ENCODE measurements around the gene SIGLEC10. TPM values are rescaled to one million over a fixed set of nuclear protein-coding genes. Genes with fewer than 3 reads are reported as not detected.

SIGLEC10 gene
- total and polyA plus RNA-seq, 9 of the 15 experiments (the other 6 are each of a cell fraction or from before 2014, with no cell fraction given): 0.10 to 1.8 (median 0.82) TPM

DNA sequence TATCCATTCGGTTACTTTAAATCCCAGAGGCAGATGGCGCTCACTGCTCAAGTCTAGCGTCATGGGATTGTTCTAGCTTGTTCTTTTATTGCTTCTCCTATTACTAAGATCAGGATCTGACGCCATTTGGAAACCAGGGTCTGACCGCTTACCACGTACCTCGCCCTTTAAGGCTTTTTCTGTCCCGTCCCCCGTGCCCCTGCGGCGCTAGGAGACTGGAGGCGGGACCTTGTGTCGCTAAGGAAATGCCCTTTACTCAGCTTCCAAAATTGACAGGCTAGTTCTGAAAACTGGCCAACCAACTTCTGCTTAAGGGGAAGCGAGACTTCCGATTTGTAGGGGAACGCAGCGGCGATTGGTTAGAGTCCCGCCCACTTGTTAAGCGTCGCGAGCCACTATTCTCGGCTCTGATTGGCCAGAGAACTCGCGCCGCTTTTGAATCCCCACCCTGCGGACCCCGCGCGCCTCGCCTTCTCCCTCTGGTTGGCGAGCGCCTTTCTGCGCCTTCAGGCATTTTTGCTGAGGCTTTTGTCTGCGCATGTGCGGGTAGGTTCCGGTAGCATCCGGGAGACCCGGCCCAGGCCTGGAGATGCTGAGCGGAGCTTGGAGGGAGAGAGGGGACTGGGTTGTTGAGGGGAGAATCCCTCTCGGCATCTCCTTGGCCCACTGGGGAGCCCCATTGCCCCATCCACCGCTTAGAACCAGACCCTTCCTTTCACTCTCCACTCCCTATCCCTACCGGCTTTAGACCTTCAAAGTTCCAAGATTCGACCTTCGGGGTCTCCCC, 23.2 kb downstream of the SIGLEC10 start (continued):
- TF ChIP-seq, protein P1, sequence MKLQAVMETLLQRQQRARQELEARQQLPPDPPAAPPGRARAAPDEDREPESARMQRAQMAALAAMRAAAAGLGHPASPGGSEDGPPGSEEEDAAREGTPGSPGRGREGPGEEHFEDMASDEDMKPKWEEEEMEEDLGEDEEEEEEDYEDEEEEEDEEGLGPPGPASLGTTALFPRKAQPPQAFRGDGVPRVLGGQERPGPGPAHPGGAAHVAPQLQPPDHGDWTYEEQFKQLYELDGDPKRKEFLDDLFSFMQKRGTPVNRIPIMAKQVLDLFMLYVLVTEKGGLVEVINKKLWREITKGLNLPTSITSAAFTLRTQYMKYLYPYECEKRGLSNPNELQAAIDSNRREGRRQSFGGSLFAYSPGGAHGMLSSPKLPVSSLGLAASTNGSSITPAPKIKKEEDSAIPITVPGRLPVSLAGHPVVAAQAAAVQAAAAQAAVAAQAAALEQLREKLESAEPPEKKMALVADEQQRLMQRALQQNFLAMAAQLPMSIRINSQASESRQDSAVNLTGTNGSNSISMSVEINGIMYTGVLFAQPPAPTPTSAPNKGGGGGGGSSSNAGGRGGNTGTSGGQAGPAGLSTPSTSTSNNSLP (IDR thresholded peaks at IDR 0.05; ENCODE audit: borderline replicate concordance, low read depth, low read length): peak; percentile 34; the same call in 1 of the 2 replicates
- TF ChIP-seq POLR2A (conservative IDR thresholded peaks at IDR 0.05) (peak; percentile 79), PYGO2 (tag; IDR thresholded peaks at IDR 0.05) (no peak), ZNF444 (CRISPR knock-in tag; IDR thresholded peaks at IDR 0.05) (no peak), ELF1 (tag; IDR thresholded peaks at IDR 0.05) (peak; percentile 93), NFIC (IDR thresholded peaks at IDR 0.05) (peak; percentile 25), MED1 (CRISPR knock-in tag; IDR thresholded peaks at IDR 0.05; ENCODE audit: borderline replicate concordance) (no peak), POLR2AphosphoS5 (IDR thresholded peaks at IDR 0.05; ENCODE audit: control insufficient read depth, insufficient read depth, low read depth, low read length) (peak; percentile 47; the same call in 1 of the 2 replicates), ZNF224 (CRISPR knock-in tag; IDR thresholded peaks at IDR 0.05) (no peak), SMAD1 (IDR thresholded peaks at IDR 0.05; ENCODE audit: low read depth, low read length, partially characterized antibody) (peak; percentile 49), ZNF75A (CRISPR knock-in tag; IDR thresholded peaks at IDR 0.05) (no peak), TCF7 (IDR thresholded peaks at IDR 0.05; ENCODE audit: borderline replicate concordance) (no peak)
- TF ChIP-seq, protein P2, sequence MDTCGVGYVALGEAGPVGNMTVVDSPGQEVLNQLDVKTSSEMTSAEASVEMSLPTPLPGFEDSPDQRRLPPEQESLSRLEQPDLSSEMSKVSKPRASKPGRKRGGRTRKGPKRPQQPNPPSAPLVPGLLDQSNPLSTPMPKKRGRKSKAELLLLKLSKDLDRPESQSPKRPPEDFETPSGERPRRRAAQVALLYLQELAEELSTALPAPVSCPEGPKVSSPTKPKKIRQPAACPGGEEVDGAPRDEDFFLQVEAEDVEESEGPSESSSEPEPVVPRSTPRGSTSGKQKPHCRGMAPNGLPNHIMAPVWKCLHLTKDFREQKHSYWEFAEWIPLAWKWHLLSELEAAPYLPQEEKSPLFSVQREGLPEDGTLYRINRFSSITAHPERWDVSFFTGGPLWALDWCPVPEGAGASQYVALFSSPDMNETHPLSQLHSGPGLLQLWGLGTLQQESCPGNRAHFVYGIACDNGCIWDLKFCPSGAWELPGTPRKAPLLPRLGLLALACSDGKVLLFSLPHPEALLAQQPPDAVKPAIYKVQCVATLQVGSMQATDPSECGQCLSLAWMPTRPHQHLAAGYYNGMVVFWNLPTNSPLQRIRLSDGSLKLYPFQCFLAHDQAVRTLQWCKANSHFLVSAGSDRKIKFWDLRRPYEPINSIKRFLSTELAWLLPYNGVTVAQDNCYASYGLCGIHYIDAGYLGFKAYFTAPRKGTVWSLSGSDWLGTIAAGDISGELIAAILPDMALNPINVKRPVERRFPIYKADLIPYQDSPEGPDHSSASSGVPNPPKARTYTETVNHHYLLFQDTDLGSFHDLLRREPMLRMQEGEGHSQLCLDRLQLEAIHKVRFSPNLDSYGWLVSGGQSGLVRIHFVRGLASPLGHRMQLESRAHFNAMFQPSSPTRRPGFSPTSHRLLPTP (IDR thresholded peaks at IDR 0.05; ENCODE audit: borderline replicate concordance, extremely low read depth, insufficient read length): no peak
- TF ChIP-seq, protein P3, sequence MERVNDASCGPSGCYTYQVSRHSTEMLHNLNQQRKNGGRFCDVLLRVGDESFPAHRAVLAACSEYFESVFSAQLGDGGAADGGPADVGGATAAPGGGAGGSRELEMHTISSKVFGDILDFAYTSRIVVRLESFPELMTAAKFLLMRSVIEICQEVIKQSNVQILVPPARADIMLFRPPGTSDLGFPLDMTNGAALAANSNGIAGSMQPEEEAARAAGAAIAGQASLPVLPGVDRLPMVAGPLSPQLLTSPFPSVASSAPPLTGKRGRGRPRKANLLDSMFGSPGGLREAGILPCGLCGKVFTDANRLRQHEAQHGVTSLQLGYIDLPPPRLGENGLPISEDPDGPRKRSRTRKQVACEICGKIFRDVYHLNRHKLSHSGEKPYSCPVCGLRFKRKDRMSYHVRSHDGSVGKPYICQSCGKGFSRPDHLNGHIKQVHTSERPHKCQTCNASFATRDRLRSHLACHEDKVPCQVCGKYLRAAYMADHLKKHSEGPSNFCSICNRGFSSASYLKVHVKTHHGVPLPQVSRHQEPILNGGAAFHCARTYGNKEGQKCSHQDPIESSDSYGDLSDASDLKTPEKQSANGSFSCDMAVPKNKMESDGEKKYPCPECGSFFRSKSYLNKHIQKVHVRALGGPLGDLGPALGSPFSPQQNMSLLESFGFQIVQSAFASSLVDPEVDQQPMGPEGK (CRISPR knock-in tag; IDR thresholded peaks at IDR 0.05; ENCODE audit: borderline replicate concordance): no peak
- TF ChIP-seq, protein P4, sequence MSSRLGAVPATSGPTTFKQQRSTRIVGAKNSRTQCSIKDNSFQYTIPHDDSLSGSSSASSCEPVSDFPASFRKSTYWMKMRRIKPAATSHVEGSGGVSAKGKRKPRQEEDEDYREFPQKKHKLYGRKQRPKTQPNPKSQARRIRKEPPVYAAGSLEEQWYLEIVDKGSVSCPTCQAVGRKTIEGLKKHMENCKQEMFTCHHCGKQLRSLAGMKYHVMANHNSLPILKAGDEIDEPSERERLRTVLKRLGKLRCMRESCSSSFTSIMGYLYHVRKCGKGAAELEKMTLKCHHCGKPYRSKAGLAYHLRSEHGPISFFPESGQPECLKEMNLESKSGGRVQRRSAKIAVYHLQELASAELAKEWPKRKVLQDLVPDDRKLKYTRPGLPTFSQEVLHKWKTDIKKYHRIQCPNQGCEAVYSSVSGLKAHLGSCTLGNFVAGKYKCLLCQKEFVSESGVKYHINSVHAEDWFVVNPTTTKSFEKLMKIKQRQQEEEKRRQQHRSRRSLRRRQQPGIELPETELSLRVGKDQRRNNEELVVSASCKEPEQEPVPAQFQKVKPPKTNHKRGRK (tag; IDR thresholded peaks at IDR 0.05): no peak
- TF ChIP-seq, protein P5, sequence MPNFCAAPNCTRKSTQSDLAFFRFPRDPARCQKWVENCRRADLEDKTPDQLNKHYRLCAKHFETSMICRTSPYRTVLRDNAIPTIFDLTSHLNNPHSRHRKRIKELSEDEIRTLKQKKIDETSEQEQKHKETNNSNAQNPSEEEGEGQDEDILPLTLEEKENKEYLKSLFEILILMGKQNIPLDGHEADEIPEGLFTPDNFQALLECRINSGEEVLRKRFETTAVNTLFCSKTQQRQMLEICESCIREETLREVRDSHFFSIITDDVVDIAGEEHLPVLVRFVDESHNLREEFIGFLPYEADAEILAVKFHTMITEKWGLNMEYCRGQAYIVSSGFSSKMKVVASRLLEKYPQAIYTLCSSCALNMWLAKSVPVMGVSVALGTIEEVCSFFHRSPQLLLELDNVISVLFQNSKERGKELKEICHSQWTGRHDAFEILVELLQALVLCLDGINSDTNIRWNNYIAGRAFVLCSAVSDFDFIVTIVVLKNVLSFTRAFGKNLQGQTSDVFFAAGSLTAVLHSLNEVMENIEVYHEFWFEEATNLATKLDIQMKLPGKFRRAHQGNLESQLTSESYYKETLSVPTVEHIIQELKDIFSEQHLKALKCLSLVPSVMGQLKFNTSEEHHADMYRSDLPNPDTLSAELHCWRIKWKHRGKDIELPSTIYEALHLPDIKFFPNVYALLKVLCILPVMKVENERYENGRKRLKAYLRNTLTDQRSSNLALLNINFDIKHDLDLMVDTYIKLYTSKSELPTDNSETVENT (CRISPR knock-in tag; IDR thresholded peaks at IDR 0.05): peak; percentile 41; the same call in 1 of the 2 replicates

Measured in K562 (cell line).